Epithelial cell of prostate (primary cell): ENCODE results near the gene FYB1.

Experiments used
- DNase-seq: peaks from one replicate; pipeline ENCODE4 v3.0.0-alpha.2; 2011; ENCODE audit warnings: low read depth, low spot score
- H3K27ac ChIP-seq: fragments of 450-650 bp; 2 replicates; pipeline ENCODE4 v1.5.1; 2017; ENCODE audit warnings: mild to moderate bottlenecking

The FYB1 gene

GRCh38 chr5:39137391-39137790 lies 82.0 kb downstream of the FYB1 start:
- no peak for DNase-seq
- H3K27ac ChIP-seq: no peak overlapping the region

GRCh38 chr5:39132792-39133191 lies 86.6 kb downstream of the FYB1 start:
- DNase-seq: no peak
- H3K27ac ChIP-seq: no peak overlapping the region

GRCh38 chr5:39132128-39132447 lies 87.3 kb downstream of the FYB1 start:
- no peak overlapping the region for H3K27ac ChIP-seq
- no peak for DNase-seq

- no peak for DNase-seq
- H3K27ac ChIP-seq: no peak overlapping the region
Measured at GRCh38 chr5:39131210-39132127, 87.9 kb downstream of the FYB1 start.

- H3K27ac ChIP-seq: no peak overlapping the region
- DNase-seq: no peak
Measured at GRCh38 chr5:39130716-39131115, 88.6 kb downstream of the FYB1 start.

GRCh38 chr5:39121922-39122321 lies 97.4 kb downstream of the FYB1 start:
- no peak overlapping the region for H3K27ac ChIP-seq
- DNase-seq: no peak

- no peak for DNase-seq
- H3K27ac ChIP-seq: no peak overlapping the region
Measured at GRCh38 chr5:39121315-39121714, 98.0 kb downstream of the FYB1 start.

GRCh38 chr5:39120052-39120420 lies 99.3 kb downstream of the FYB1 start:
- H3K27ac ChIP-seq: no peak overlapping the region
- no peak for DNase-seq

- no peak overlapping the region for H3K27ac ChIP-seq
- no peak for DNase-seq
Measured at GRCh38 chr5:39119404-39120051, 99.8 kb downstream of the FYB1 start.

- H3K27ac ChIP-seq: no peak overlapping the region
- no peak for DNase-seq
Measured at GRCh38 chr5:39118638-39119037, 100.7 kb downstream of the FYB1 start.

GRCh38 chr5:39117401-39117800 lies 102.0 kb downstream of the FYB1 start:
- DNase-seq: no peak
- H3K27ac ChIP-seq: peak overlapping the region; percentile 9

- no peak for DNase-seq
- no peak overlapping the region for H3K27ac ChIP-seq
Measured at GRCh38 chr5:39116344-39117170, 102.8 kb downstream of the FYB1 start.

GRCh38 chr5:39115644-39116343 lies 103.6 kb downstream of the FYB1 start:
- H3K27ac ChIP-seq: no peak overlapping the region
- no peak for DNase-seq

GRCh38 chr5:39114155-39114554 lies 105.2 kb downstream of the FYB1 start:
- H3K27ac ChIP-seq: no peak overlapping the region
- DNase-seq: no peak

GRCh38 chr5:39113354-39113953 lies 105.9 kb downstream of the FYB1 start:
- no peak for DNase-seq
- no peak overlapping the region for H3K27ac ChIP-seq

GRCh38 chr5:39109606-39110005 lies 109.8 kb downstream of the FYB1 start:
- H3K27ac ChIP-seq: no peak overlapping the region
- no peak for DNase-seq

- DNase-seq: no peak
- no peak overlapping the region for H3K27ac ChIP-seq
Measured at GRCh38 chr5:39108987-39109386, 110.4 kb downstream of the FYB1 start.

- no peak overlapping the region for H3K27ac ChIP-seq
- no peak for DNase-seq
Measured at GRCh38 chr5:39107350-39107749, 112.0 kb downstream of the FYB1 start.

- no peak overlapping the region for H3K27ac ChIP-seq
- no peak for DNase-seq
Measured at GRCh38 chr5:39106322-39106721, 113.0 kb downstream of the FYB1 start.

- H3K27ac ChIP-seq: no peak overlapping the region
- DNase-seq: no peak
Measured at GRCh38 chr5:39104221-39104620, 115.1 kb downstream of the FYB1 start.
